Endothelial cell (in vitro differentiated cells): Measurements from ENCODE around the gene TMEM178B. TPM values are rescaled to one million over a fixed set of nuclear protein-coding genes. Genes with fewer than 3 reads are reported as not detected.

Experiments
- DNase-seq: peaks from one replicate; pipeline ENCODE4 v3.0.0; 2021; ENCODE audit warnings: low spot score
- H3K27ac Mint-ChIP-seq: one replicate; pipeline ENCODE4 v1.8.0; 2021; ENCODE audit warnings: mixed read lengths, inconsistent platforms; ENCODE audit not compliant: unreplicated experiment
- H3K27me3 Mint-ChIP-seq: one replicate; pipeline ENCODE4 v1.8.0; 2021; ENCODE audit warnings: mild to moderate bottlenecking, moderate library complexity, mixed read lengths, inconsistent platforms; ENCODE audit not compliant: unreplicated experiment
- H3K36me3 Mint-ChIP-seq: one replicate; pipeline ENCODE4 v1.8.0; 2021; ENCODE audit warnings: mild to moderate bottlenecking, low read depth, mixed read lengths, inconsistent platforms; ENCODE audit not compliant: unreplicated experiment
- H3K4me1 Mint-ChIP-seq: one replicate; pipeline ENCODE4 v1.8.0; 2021; ENCODE audit warnings: mild to moderate bottlenecking, mixed read lengths, inconsistent platforms; ENCODE audit not compliant: unreplicated experiment
- H3K4me3 Mint-ChIP-seq: one replicate; pipeline ENCODE4 v1.8.0; 2021; ENCODE audit warnings: mild to moderate bottlenecking, mixed read lengths, inconsistent platforms; ENCODE audit not compliant: unreplicated experiment
- H3K9me3 Mint-ChIP-seq: one replicate; pipeline ENCODE4 v1.8.0; 2021; ENCODE audit warnings: mixed read lengths, inconsistent platforms; ENCODE audit not compliant: unreplicated experiment
- total RNA-seq: library from RNA; stranded (reverse); fragmentation: NEBNext Ultra II Directional; extraction: Animal tissue kit (Norgen Biotek cat#: 25700); gene quantifications from one replicate; pipeline ENCODE4 v1.2.1, GENCODE V29; 2021; ENCODE audit not compliant: unreplicated experiment
- TF ChIP-seq, protein P1 (sequence below): fragments of 200-600 bp; sonication (generic); IDR thresholded peaks from one replicate; pipeline ENCODE4 v1.5.0; 2021; ENCODE audit warnings: antibody characterized with exemption; ENCODE audit not compliant: unreplicated experiment

TMEM178B gene
- total RNA-seq, 1 donor from 2014 or later, result 0.28 TPM

DNA sequence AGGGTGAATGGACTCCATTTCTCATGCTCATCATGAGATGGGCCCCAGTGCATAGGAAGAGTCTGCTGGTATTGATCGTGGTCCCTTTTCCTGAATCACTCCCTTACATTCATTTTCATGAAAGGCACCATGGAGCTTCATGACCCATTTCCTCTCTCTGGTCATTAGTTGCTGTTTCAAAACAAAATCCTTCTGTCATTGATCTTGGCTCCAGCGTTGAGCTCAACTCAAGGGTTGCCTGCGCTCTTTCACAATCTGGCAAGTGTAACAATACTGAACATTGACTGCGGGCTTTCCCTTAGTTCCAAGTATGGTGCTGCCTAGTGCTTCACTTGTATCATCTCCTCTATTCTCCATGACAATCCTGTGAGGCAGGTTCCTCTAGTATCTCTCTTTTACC, 197.6 kb downstream of the TMEM178B start:
- H3K4me1 Mint-ChIP-seq, result no peaks in the 10 kb centered on the region
- H3K27ac Mint-ChIP-seq, result no peak overlapping the region
- no peaks in the 10 kb centered on the region for H3K9me3 Mint-ChIP-seq
- H3K36me3 Mint-ChIP-seq, result no peaks in the 10 kb centered on the region
- TF ChIP-seq, protein P1, sequence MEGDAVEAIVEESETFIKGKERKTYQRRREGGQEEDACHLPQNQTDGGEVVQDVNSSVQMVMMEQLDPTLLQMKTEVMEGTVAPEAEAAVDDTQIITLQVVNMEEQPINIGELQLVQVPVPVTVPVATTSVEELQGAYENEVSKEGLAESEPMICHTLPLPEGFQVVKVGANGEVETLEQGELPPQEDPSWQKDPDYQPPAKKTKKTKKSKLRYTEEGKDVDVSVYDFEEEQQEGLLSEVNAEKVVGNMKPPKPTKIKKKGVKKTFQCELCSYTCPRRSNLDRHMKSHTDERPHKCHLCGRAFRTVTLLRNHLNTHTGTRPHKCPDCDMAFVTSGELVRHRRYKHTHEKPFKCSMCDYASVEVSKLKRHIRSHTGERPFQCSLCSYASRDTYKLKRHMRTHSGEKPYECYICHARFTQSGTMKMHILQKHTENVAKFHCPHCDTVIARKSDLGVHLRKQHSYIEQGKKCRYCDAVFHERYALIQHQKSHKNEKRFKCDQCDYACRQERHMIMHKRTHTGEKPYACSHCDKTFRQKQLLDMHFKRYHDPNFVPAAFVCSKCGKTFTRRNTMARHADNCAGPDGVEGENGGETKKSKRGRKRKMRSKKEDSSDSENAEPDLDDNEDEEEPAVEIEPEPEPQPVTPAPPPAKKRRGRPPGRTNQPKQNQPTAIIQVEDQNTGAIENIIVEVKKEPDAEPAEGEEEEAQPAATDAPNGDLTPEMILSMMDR, result no peak
- H3K4me3 Mint-ChIP-seq, result no peak overlapping the region
- H3K27me3 Mint-ChIP-seq, result no peaks in the 10 kb centered on the region
- no peak for DNase-seq

DNA sequence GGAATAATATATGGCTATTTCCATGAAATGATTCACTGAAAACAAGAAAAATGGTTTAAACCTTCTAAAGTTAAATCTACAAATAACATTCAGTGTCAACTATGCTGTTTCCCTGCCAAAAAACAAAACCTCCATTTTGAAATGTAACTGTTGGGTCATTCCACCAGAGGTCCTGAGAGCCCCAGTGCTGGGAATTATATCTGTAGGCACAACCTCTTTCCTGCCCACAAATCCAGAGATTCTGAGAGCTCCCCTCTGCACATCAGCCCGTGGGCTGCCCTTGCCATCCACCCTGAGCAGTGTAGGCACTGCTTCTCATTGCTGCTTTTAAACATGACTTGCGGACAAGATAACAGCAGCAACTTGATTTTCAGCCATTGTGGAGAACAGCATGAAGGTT, 198.6 kb downstream of the TMEM178B start:
- no peak for DNase-seq
- TF ChIP-seq, protein P1, result no peak
- H3K27me3 Mint-ChIP-seq, result no peaks in the 10 kb centered on the region
- H3K27ac Mint-ChIP-seq, result no peak overlapping the region
- no peaks in the 10 kb centered on the region for H3K36me3 Mint-ChIP-seq
- H3K4me1 Mint-ChIP-seq, result no peaks in the 10 kb centered on the region
- no peak overlapping the region for H3K4me3 Mint-ChIP-seq
- H3K9me3 Mint-ChIP-seq, result no peaks in the 10 kb centered on the region

DNA sequence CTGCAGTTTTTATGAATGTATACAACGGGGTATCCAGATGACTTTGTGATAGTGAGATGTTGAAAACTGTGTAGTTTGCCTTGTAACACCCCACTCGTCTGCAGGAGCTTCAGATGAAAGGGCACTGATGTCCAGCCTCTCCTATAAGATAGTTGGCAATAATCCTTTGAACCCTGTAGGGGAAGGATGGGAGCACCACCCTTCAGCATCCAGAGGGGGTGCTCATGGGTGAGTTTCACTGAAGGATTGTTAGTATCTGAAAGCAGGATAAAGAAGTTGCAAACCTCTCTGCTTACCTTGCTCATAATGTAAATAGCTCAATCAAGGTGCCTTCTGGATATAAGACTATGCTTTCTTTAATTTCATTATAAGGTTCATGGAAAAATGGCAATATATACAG, 201.5 kb downstream of the TMEM178B start:
- no peaks in the 10 kb centered on the region for H3K4me1 Mint-ChIP-seq
- H3K27me3 Mint-ChIP-seq, result no peaks in the 10 kb centered on the region
- no peaks in the 10 kb centered on the region for H3K36me3 Mint-ChIP-seq
- no peak overlapping the region for H3K4me3 Mint-ChIP-seq
- TF ChIP-seq, protein P1, result no peak
- no peak for DNase-seq
- no peaks in the 10 kb centered on the region for H3K9me3 Mint-ChIP-seq
- H3K27ac Mint-ChIP-seq, result no peak overlapping the region

DNA sequence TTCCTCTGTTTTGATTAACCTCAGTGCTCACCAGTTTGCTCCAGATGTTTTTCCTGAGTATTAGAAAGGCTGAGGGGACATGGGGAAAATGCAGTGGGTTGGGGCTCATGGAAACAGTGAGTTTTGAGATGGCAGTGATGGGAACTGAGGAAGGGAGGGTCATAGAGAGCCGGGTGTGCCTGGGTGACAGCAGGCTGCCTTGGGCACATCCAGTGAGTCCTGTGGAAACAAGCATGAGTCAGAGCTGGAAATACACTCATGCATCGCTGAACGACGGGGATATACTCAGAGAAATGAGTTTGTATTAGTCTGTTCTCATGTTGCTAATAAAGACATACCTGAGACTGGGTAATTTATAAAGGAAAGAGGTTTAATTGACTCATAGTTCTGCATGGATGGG, 202.2 kb downstream of the TMEM178B start:
- H3K4me3 Mint-ChIP-seq, result no peak overlapping the region
- DNase-seq, result no peak
- TF ChIP-seq, protein P1, result no peak
- H3K4me1 Mint-ChIP-seq, result no peaks in the 10 kb centered on the region
- no peaks in the 10 kb centered on the region for H3K36me3 Mint-ChIP-seq
- no peak overlapping the region for H3K27ac Mint-ChIP-seq
- H3K9me3 Mint-ChIP-seq, result no peaks in the 10 kb centered on the region
- H3K27me3 Mint-ChIP-seq, result no peaks in the 10 kb centered on the region

DNA sequence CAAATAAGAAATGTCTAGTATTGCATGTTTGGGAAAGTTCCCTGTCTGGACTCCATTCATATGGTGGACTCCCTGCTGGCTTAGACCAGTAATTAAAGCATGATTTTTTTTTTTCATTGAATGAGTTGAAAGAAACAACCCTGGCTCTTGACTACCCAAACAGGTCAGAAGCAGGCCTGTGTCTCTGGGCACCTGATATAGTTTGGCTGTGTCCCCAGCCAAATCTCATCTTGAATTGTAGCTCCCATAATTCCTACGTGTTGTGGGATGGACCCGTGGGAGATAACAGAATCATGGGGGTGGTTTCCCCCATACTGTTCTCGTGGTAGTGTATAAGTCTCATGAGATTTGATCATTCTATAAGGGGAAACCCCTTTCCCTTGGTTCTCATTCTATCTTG, 206.2 kb downstream of the TMEM178B start:
- Mint-ChIP-seq H3K27me3 (peaks cover 4% of the 10 kb centered on the region), H3K4me3 (no peak overlapping the region), H3K36me3 (no peaks in the 10 kb centered on the region), H3K4me1 (peaks cover 10% of the 10 kb centered on the region), H3K9me3 (no peaks in the 10 kb centered on the region), H3K27ac (no peak overlapping the region)
- TF ChIP-seq, protein P1, result no peak
- DNase-seq, result no peak
